Breast epithelium (tissue), 4 donors: ENCODE results near the gene MRPL52. TPM values are rescaled to one million over a fixed set of nuclear protein-coding genes. Genes with fewer than 3 reads are reported as not detected.
"Not testable (repeated sequence)": the region's sequence is repeated elsewhere in the genome, so short reads cannot be mapped to it uniquely, and the experiment has no call there.

Experiments
- DNase-seq, 2 donors: peaks; one replicate each; pipeline ENCODE4 v3.0.0-alpha.2; 2019; ENCODE audit warnings: low spot score in 2 of 2
- H3K27ac ChIP-seq, 2 donors: fragments of 200-600 bp; sonication (generic) in 1 of 2; one replicate each; pipeline ENCODE4 v1.5.1; 2016 to 2019; ENCODE audit warnings: mild to moderate bottlenecking in 1 of 2
- H3K27me3 ChIP-seq, 2 donors: fragments of 200-600 bp; sonication (generic) in 1 of 2; one replicate each; pipeline versions ENCODE4 v1.5.1 to v1.6.0; 2017 to 2019; ENCODE audit warnings: control low read depth in 1 of 2, mild to moderate bottlenecking in 1 of 2
- H3K36me3 ChIP-seq: fragments of 200-600 bp; one replicate; pipeline ENCODE4 v1.5.1; 2019
- H3K4me1 ChIP-seq, 2 donors: fragments of 200-600 bp; sonication (generic); one replicate each; pipeline ENCODE4 v1.5.1; 2016 to 2019; ENCODE audit warnings: control low read depth in 1 of 2
- H3K4me3 ChIP-seq, 3 donors: fragments of 200-600 bp; sonication (generic); 1 replicate in 2 of 3; 2 replicates in 1 of 3; pipeline ENCODE4 v1.5.1; 2016 to 2019; ENCODE audit warnings: mild to moderate bottlenecking in 3 of 3, moderate library complexity in 2 of 3
- H3K9me3 ChIP-seq, 2 donors: fragments of 200-600 bp; sonication (generic) in 1 of 2; one replicate each; pipeline ENCODE4 v1.5.1; 2016 to 2019; ENCODE audit warnings: control low read depth in 1 of 2
- POLR2A ChIP-seq: fragments of 450-650 bp; IDR thresholded peaks from one replicate; pipeline ENCODE4 v1.6.1; 2016; ENCODE audit warnings: antibody characterized with exemption, mild to moderate bottlenecking, moderate library complexity
- POLR2AphosphoS5 ChIP-seq, 3 donors: sonication (generic); formaldehyde crosslinking; IDR thresholded peaks; one replicate each; pipeline ENCODE4 v1.6.1; 2017; ENCODE audit warnings: antibody characterized with exemption in 3 of 3
- intact Hi-C: fragments of 100-400 bp; cut with DNase I; formaldehyde crosslinking; loops from one replicate; pipeline ENCODE4 v1.15.1; 2023; ENCODE audit warnings: low total_unique reads
- total RNA-seq, 3 donors: library from RNA; depleted of rRNA; stranded (reverse); fragments of >200 nt; gene quantifications; one replicate each; pipeline ENCODE4 v1.1.0, GENCODE V29; 2016
- TF ChIP-seq, protein P1 (sequence below), 3 donors: fragments of 450-650 bp; IDR thresholded peaks; one replicate each; pipeline ENCODE4 v1.5.1; 2016 to 2017; ENCODE audit warnings: antibody characterized with exemption in 3 of 3, mild to moderate bottlenecking in 3 of 3, moderate library complexity in 3 of 3

The MRPL52 gene
- total RNA-seq, 3 donors from 2014 or later: 22.7 to 39.4 (median 34.7) TPM

DNA sequence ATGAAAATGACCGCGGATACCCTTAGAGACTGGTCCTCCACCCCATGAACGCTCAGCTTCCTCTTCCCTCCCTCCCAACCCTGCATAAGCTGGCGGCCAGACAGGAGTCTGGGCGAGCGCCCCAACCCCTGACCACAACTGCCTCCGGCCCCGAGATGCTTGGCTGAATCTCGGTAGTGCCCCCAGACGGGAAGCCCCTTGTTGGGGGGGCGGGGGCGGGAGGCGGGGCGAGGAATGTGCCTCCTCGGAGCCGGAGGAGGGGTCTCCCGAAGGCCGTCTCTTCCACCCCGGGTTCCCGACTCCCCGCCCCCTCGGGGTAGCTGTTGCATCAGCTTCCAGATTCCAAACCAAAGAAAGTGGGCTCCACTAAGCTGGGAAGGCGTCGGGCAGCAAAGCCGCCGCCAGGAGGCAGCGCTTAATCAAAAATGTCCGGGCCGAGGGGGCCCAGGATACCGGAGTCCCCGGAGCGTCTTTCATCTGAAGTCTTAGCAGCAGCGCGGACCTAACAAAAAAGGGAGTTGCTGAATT is 7.1 kb upstream of the MRPL52 start:
- H3K4me1 ChIP-seq: peaks cover 0 to 5% of the 10 kb centered on the region in 2 donors

DNA sequence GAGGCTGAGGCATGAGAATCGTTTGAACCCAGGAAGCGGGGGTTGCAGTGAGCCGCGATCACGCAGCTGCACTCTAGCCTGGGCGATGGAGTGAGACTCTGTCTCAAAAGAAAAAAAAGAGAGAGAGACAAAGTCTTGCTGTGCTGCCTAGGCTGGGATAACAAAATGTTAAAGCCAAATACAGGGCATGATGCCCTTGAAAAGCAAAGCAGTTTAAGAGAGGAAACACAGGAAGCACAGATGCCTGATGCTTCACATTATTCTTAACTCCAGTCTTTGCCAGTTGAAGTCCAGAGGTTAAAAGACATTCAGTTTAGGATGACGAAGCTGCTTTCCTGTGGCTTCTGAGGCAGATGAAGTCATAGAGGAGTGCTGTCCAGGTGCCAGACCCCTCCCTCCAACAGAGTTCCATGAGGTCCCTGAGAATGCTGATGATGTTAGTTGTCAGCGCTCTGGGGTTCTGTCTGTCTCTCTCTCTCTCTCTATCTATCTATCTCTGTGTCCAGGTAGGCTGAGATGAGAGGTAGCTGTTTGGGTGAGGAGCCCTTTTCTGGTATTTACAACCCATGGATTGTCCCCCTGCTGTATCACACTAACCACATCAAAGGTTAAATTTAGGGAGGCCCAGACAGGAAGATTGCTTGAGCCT is 4.9 kb upstream of the MRPL52 start:
- Histone ChIP-seq H3K27ac (peak overlapping the region in 1 of 2 donors; percentile 15), H3K36me3 (no peaks in the 10 kb centered on the region), H3K4me3 (no peak overlapping the region), H3K27me3 (no peaks in the 10 kb centered on the region), H3K9me3 (no peaks in the 10 kb centered on the region), H3K4me1 (peaks cover 0 to 5% of the 10 kb centered on the region in 2 donors)
- no peak for DNase-seq
- intact Hi-C loops: no loop called here
- TF ChIP-seq POLR2AphosphoS5 (IDR thresholded peaks at IDR 0.05) (no peak), POLR2A (no peak)
- TF ChIP-seq, protein P1, sequence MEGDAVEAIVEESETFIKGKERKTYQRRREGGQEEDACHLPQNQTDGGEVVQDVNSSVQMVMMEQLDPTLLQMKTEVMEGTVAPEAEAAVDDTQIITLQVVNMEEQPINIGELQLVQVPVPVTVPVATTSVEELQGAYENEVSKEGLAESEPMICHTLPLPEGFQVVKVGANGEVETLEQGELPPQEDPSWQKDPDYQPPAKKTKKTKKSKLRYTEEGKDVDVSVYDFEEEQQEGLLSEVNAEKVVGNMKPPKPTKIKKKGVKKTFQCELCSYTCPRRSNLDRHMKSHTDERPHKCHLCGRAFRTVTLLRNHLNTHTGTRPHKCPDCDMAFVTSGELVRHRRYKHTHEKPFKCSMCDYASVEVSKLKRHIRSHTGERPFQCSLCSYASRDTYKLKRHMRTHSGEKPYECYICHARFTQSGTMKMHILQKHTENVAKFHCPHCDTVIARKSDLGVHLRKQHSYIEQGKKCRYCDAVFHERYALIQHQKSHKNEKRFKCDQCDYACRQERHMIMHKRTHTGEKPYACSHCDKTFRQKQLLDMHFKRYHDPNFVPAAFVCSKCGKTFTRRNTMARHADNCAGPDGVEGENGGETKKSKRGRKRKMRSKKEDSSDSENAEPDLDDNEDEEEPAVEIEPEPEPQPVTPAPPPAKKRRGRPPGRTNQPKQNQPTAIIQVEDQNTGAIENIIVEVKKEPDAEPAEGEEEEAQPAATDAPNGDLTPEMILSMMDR (IDR thresholded peaks at IDR 0.05): no peak

More for the DNA sequence above, 7.1 kb upstream of the MRPL52 start:
- H3K36me3 ChIP-seq: no peaks in the 10 kb centered on the region
- H3K27ac ChIP-seq: peak overlapping the region; percentile 70 to 90
- peak overlapping the region; percentile 43 to 68 (median 51) for H3K4me3 ChIP-seq
- TF ChIP-seq POLR2A (no peak), POLR2AphosphoS5 (IDR thresholded peaks at IDR 0.05) (peak in 1 of 3 donors; percentile 21)
- TF ChIP-seq, protein P1 (IDR thresholded peaks at IDR 0.05): peak; percentile 63 to 83 (median 74)
- H3K27me3 ChIP-seq: no peaks in the 10 kb centered on the region
- DNase-seq: peak in 1 of 2 donors; percentile 64
- H3K9me3 ChIP-seq: no peaks in the 10 kb centered on the region
- intact Hi-C loops: no loop called here

- H3K4me1 ChIP-seq, H3K27me3 ChIP-seq, intact Hi-C loops, H3K36me3 ChIP-seq, H3K9me3 ChIP-seq, DNase-seq: not testable (repeated sequence)
- H3K27ac ChIP-seq: peak overlapping the region; percentile 82 to 83
- H3K4me3 ChIP-seq: peak overlapping the region; percentile 68 to 89 (median 87)
These were observed 519 bp upstream of the MRPL52 start for GRCh38 chr14:22829076-22829660.

DNA sequence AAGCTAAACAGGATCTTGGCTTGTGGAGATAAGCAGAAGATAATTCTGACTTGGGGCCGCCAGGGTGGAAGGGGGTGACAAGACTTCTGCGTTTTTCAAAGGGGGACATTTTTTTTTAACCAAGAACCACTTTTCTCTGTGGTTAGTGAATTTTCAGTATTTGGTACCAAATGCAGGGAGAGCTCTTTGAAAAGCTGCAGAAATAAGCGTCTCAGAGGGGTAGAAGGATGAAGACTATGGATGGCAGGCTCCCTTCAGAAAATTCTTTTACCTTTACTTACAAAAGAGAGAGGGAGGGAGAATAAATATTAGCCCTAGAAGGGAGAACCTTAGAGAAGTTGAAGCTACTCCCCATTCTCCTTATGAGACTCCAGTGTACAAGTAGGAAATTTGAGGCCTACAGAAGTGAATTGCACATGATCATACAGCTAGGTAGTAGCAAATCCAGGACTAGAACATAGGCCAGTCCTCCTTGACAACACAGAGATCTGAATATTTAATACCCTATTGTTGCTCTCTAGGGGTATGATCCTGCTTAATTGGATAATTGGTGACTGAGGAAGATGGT is 840 bp downstream of the MRPL52 start:
- TF ChIP-seq, protein P1 (IDR thresholded peaks at IDR 0.05): no peak
- TF ChIP-seq POLR2A: no peak
- no peak for TF ChIP-seq POLR2AphosphoS5 (IDR thresholded peaks at IDR 0.05)

DNA sequence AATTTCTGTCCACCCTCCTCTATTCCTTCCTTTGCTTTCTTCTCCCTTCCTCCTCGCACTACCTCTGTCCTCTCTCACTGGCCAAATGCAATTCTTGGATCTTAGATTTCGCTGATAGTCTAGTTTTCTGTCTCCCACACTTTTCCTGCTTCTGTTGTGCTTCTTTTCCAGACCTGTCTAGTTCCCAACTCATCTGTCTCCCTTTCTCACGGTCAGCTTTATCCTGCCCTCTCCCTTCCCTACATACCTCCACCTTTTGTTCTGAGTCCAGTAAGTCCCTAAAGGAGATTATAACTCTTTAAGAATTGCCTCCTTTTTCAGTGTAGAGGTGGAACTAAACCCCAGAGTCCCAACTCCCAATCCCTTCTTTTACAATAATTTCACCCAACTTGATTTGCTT is 5.8 kb downstream of the MRPL52 start:
- intact Hi-C loops: no loop called here
- Histone ChIP-seq H3K4me3 (no peak overlapping the region), H3K9me3 (no peaks in the 10 kb centered on the region), H3K4me1 (peaks cover 0 to 14% of the 10 kb centered on the region in 2 donors), H3K36me3 (no peaks in the 10 kb centered on the region), H3K27me3 (no peaks in the 10 kb centered on the region), H3K27ac (peak overlapping the region; percentile 97 to 99)
- no peak for DNase-seq
- TF ChIP-seq, protein P1 (IDR thresholded peaks at IDR 0.05): no peak
- TF ChIP-seq POLR2A: no peak
- TF ChIP-seq POLR2AphosphoS5 (IDR thresholded peaks at IDR 0.05): no peak

More for the DNA sequence above, 840 bp downstream of the MRPL52 start:
- Histone ChIP-seq H3K27ac (no peak overlapping the region), H3K4me3 (peak overlapping the region; percentile 68 to 89 (median 87)), H3K27me3 (no peaks in the 10 kb centered on the region), H3K4me1 (peaks cover 0 to 6% of the 10 kb centered on the region in 2 donors), H3K9me3 (no peaks in the 10 kb centered on the region), H3K36me3 (no peaks in the 10 kb centered on the region)
- intact Hi-C loops: no loop called here
- no peak for DNase-seq
